Measurements from ENCODE around the gene PPFIBP1. TPM values are rescaled to one million over a fixed set of nuclear protein-coding genes. Genes with fewer than 3 reads are reported as not detected.

PPFIBP1 gene
- polyA plus RNA-seq, 1 of the 3 experiments (the other 2 are of a cell fraction), result 55.0 TPM

- no peak for TF ChIP-seq REST (IDR thresholded peaks at IDR 0.05; ENCODE audit: low read depth, low read length)
- no peak for TF ChIP-seq ZBTB33 (IDR thresholded peaks at IDR 0.05; ENCODE audit: borderline replicate concordance, low read depth)
- TF ChIP-seq TAF1 (IDR thresholded peaks at IDR 0.05; ENCODE audit: borderline replicate concordance, low read depth, low read length), result no peak
- TF ChIP-seq YY1 (IDR thresholded peaks at IDR 0.05; ENCODE audit: low read depth), result no peak
- TF ChIP-seq FOSL2 (IDR thresholded peaks at IDR 0.05; ENCODE audit: borderline replicate concordance, low read depth), result no peak
- no peak for TF ChIP-seq JUND (IDR thresholded peaks at IDR 0.05)
- TF ChIP-seq EP300 (IDR thresholded peaks at IDR 0.05; ENCODE audit: borderline replicate concordance in 1 of 2, low read depth in 1 of 2, low read length in 1 of 2), result no peak
These were observed 27.3 kb downstream of the PPFIBP1 start (continued) for GRCh38 chr12:27551172-27551840.

- no peak for DNase-seq
- no peak overlapping the region for H3K4me2 ChIP-seq
- ChIA-PET POLR2A (no interaction called here), CTCF (no interaction called here)
- peaks cover 16 to 66% of the 10 kb centered on the region in 2 experiments for H3K4me1 ChIP-seq (ENCODE audit: control insufficient read depth in 1 of 2, insufficient read depth in 2 of 2, low read depth in 1 of 2, low read length in 1 of 2)
- H3K36me3 ChIP-seq (replicated peaks in 1 of 2; ENCODE audit: control insufficient read depth in 1 of 2, insufficient read depth in 2 of 2, low read length in 1 of 2), result peaks cover 4 to 11% of the 10 kb centered on the region in 2 experiments
- no peaks in the 10 kb centered on the region for H4K20me1 ChIP-seq (ENCODE audit: insufficient read depth)
- H3K27ac ChIP-seq (ENCODE audit: low read depth in 2 of 2, low read length in 1 of 2), result peak overlapping the region in 1 of 2 experiments; percentile 99; a peak in 1 of 4 replicates
- peaks cover 98% of the 10 kb centered on the region for H3K79me2 ChIP-seq (ENCODE audit: insufficient read depth)
- H3F3A ChIP-seq (replicated peaks; ENCODE audit: insufficient read depth), result peaks cover 43% of the 10 kb centered on the region
- no peak overlapping the region for H3K9ac ChIP-seq
- H3K27me3 ChIP-seq (ENCODE audit: insufficient read depth), result no peaks in the 10 kb centered on the region
- TF ChIP-seq REST (IDR thresholded peaks at IDR 0.05; ENCODE audit: low read depth, low read length) (no peak), JUND (IDR thresholded peaks at IDR 0.05) (no peak), CHD2 (IDR thresholded peaks at IDR 0.05; ENCODE audit: low read length, partially characterized antibody) (no peak), RAD21 (IDR thresholded peaks at IDR 0.05; ENCODE audit: low read length) (no peak), TEAD4 (IDR thresholded peaks at IDR 0.05; ENCODE audit: borderline replicate concordance, insufficient read depth) (no peak), IRF3 (IDR thresholded peaks at IDR 0.05; ENCODE audit: low read depth, low read length) (no peak), FOXM1 (IDR thresholded peaks at IDR 0.05; ENCODE audit: low read depth) (no peak), TAF1 (IDR thresholded peaks at IDR 0.05; ENCODE audit: borderline replicate concordance, low read depth, low read length) (no peak), MXI1 (IDR thresholded peaks at IDR 0.05; ENCODE audit: low read depth, low read length) (no peak), PBX3 (IDR thresholded peaks at IDR 0.05) (no peak), EZH2phosphoT487 (IDR thresholded peaks at IDR 0.05; ENCODE audit: borderline replicate concordance, low read depth) (no peak), MAX (IDR thresholded peaks at IDR 0.05; ENCODE audit: low read depth) (no peak), EP300 (IDR thresholded peaks at IDR 0.05; ENCODE audit: borderline replicate concordance in 1 of 2, low read depth in 1 of 2, low read length in 1 of 2) (no peak), TCF12 (IDR thresholded peaks at IDR 0.05) (no peak)
- H3K9me3 ChIP-seq, result no peaks in the 10 kb centered on the region
- no peak overlapping the region for H3K4me3 ChIP-seq (ENCODE audit: low read depth in 2 of 2, low read length in 1 of 2)
- H2AFZ ChIP-seq (ENCODE audit: low read depth), result no peak overlapping the region
- WGBS (ENCODE audit: low lambda C conversion rate), result 87% methylated on average over 6 of the region's 6 CpGs
- no peaks in the 10 kb centered on the region for H3K9me2 ChIP-seq
These were observed 28.2 kb downstream of the PPFIBP1 start for GRCh38 chr12:27552235-27552634.

Data from SK-N-SH (cell line).